SK-N-SH treated with all-trans-retinoic acid at 6 μM for 48 hours (cell line): ENCODE data around the gene LCLAT1.

ENCODE experiments used
- ATAC-seq: fragments of 200-7000 bp; cut with Tn5 transposase; 3 replicates; pipeline ENCODE4 v1.9.1; 2020; ENCODE audit warnings: mild to moderate bottlenecking, moderate library complexity
- ARNTL ChIP-seq: fragments of 450-650 bp; formaldehyde crosslinking; IDR thresholded peaks from 2 replicates; pipeline ENCODE4 v1.5.0; 2020; ENCODE audit warnings: low read depth, mild to moderate bottlenecking, moderate library complexity, borderline replicate concordance
- BACH2 ChIP-seq: fragments of 250-450 bp; sonication (Bioruptor Pico); IDR thresholded peaks from 2 replicates; pipeline ENCODE4 v1.9.0; 2021; ENCODE audit warnings: mild to moderate bottlenecking, borderline replicate concordance
- CSDC2 ChIP-seq: fragments of 250-450 bp; sonication (Bioruptor Pico); IDR thresholded peaks from 2 replicates; pipeline ENCODE4 v1.5.0; 2020; ENCODE audit warnings: mild to moderate bottlenecking, moderate library complexity
- ESRRG ChIP-seq: fragments of 250-450 bp; sonication (Bioruptor Pico); IDR thresholded peaks from 2 replicates; pipeline ENCODE4 v1.6.1; 2021; ENCODE audit warnings: mild to moderate bottlenecking
- GLIS3 ChIP-seq: fragments of 250-450 bp; sonication (Bioruptor Pico); IDR thresholded peaks from 2 replicates; pipeline ENCODE4 v1.5.0; 2020; ENCODE audit warnings: mild to moderate bottlenecking, moderate library complexity
- ISL1 ChIP-seq: fragments of 250-450 bp; sonication (Bioruptor Pico); IDR thresholded peaks from 2 replicates; pipeline ENCODE4 v2.1.2; 2022; ENCODE audit warnings: mild to moderate bottlenecking, moderate library complexity
- OSR1 ChIP-seq: fragments of 250-450 bp; sonication (Bioruptor Pico); IDR thresholded peaks from 2 replicates; pipeline ENCODE4 v1.8.0; 2022; ENCODE audit warnings: moderate library complexity, mild to moderate bottlenecking, inconsistent platforms
- PPARA ChIP-seq: fragments of 250-450 bp; sonication (Bioruptor Pico); IDR thresholded peaks from 2 replicates; pipeline ENCODE4 v1.5.0; 2020; ENCODE audit warnings: mild to moderate bottlenecking, borderline replicate concordance
- RARB ChIP-seq: fragments of 250-450 bp; sonication (Bioruptor Pico); IDR thresholded peaks from 2 replicates; pipeline ENCODE4 v1.8.0; 2021; ENCODE audit warnings: mild to moderate bottlenecking, moderate library complexity
- SNAI2 ChIP-seq: fragments of 250-450 bp; sonication (Bioruptor Pico); IDR thresholded peaks from 2 replicates; pipeline ENCODE4 v1.5.0; 2020; ENCODE audit warnings: mild to moderate bottlenecking, moderate library complexity
- TCF4 ChIP-seq: fragments of 250-450 bp; sonication (Bioruptor Pico); IDR thresholded peaks from 2 replicates; pipeline ENCODE4 v1.8.0; 2021; ENCODE audit warnings: mild to moderate bottlenecking, moderate library complexity, borderline replicate concordance
- TOX ChIP-seq: fragments of 250-450 bp; sonication (Bioruptor Pico); IDR thresholded peaks from 2 replicates; pipeline ENCODE4 v1.8.0; 2021; ENCODE audit warnings: mild to moderate bottlenecking, moderate library complexity, borderline replicate concordance
- ZC3H10 ChIP-seq: fragments of 250-450 bp; sonication (Bioruptor Pico); IDR thresholded peaks from 2 replicates; pipeline ENCODE4 v1.5.1; 2021; ENCODE audit warnings: mild to moderate bottlenecking, moderate library complexity
- ZFP3 ChIP-seq: fragments of 250-450 bp; sonication (Bioruptor Pico); IDR thresholded peaks from 2 replicates; pipeline ENCODE4 v1.5.0; 2020; ENCODE audit warnings: mild to moderate bottlenecking, moderate library complexity
- ZFP30 ChIP-seq: fragments of 450-650 bp; formaldehyde crosslinking; IDR thresholded peaks from 2 replicates; pipeline ENCODE4 v1.5.0; 2022; ENCODE audit warnings: mild to moderate bottlenecking, moderate library complexity
- ZNF565 ChIP-seq: fragments of 450-650 bp; formaldehyde crosslinking; conservative IDR thresholded peaks from 2 replicates; pipeline ENCODE4 v1.5.0; 2020; ENCODE audit warnings: low read depth, mild to moderate bottlenecking, moderate library complexity
- ZNF70 ChIP-seq: fragments of 450-650 bp; formaldehyde crosslinking; IDR thresholded peaks from 2 replicates; pipeline ENCODE4 v1.5.0; 2020; ENCODE audit warnings: mild to moderate bottlenecking, moderate library complexity
- TF ChIP-seq, protein P1 (sequence below): fragments of 250-450 bp; sonication (Bioruptor Pico); IDR thresholded peaks from 2 replicates; pipeline ENCODE4 v1.5.1; 2020; ENCODE audit warnings: low read depth, mild to moderate bottlenecking, moderate library complexity
- TF ChIP-seq, protein P2 (sequence below): fragments of 250-450 bp; sonication (Bioruptor Pico); IDR thresholded peaks from 2 replicates; pipeline ENCODE4 v1.5.0; 2020; ENCODE audit warnings: mild to moderate bottlenecking, moderate library complexity
- TF ChIP-seq, protein P3 (sequence below): fragments of 250-450 bp; sonication (Bioruptor Pico); IDR thresholded peaks from 2 replicates; pipeline ENCODE4 v1.8.0; 2020; ENCODE audit warnings: mild to moderate bottlenecking, moderate library complexity, borderline replicate concordance
- TF ChIP-seq, protein P4 (sequence below): fragments of 250-450 bp; sonication (Bioruptor Pico); IDR thresholded peaks from 2 replicates; pipeline ENCODE4 v1.8.0; 2021; ENCODE audit warnings: low read depth, mild to moderate bottlenecking, moderate library complexity, borderline replicate concordance
- TF ChIP-seq, protein P5 (sequence below): fragments of 250-450 bp; sonication (Bioruptor Pico); IDR thresholded peaks from 2 replicates; pipeline ENCODE4 v1.5.1; 2021; ENCODE audit warnings: mild to moderate bottlenecking, moderate library complexity

Gene LCLAT1

DNA sequence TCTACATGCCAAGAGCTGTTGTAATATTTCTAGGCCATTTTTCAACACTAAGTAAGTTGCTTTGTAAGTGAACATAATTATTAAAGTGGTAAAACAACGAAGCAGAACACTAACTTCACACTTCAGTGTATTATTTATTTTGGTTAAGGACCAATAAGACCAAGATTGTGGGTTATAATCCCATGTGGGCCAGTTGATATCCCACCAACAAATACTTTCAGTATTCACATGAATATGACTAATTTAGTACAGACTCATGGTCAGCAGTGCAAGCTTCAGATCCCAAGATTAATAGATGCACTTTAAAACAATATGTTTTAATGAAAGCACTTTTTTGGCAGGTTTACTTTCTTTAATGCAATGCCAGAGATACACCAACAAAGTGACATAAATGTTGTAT, 154.3 kb downstream of the LCLAT1 start:
- ATAC-seq: no peak
- TF ChIP-seq ISL1 (CRISPR knock-in tag) (no peak), ZFP3 (no peak), ZFP30 (CRISPR knock-in tag) (no peak), ARNTL (CRISPR knock-in tag) (no peak), RARB (CRISPR knock-in tag) (no peak), PPARA (CRISPR knock-in tag) (no peak), ZC3H10 (CRISPR knock-in tag) (no peak), SNAI2 (CRISPR knock-in tag) (no peak), OSR1 (CRISPR knock-in tag) (no peak), TOX (CRISPR knock-in tag) (no peak), CSDC2 (CRISPR knock-in tag) (no peak), BACH2 (CRISPR knock-in tag) (no peak), ZNF565 (CRISPR knock-in tag) (no peak)
- TF ChIP-seq, protein P1, sequence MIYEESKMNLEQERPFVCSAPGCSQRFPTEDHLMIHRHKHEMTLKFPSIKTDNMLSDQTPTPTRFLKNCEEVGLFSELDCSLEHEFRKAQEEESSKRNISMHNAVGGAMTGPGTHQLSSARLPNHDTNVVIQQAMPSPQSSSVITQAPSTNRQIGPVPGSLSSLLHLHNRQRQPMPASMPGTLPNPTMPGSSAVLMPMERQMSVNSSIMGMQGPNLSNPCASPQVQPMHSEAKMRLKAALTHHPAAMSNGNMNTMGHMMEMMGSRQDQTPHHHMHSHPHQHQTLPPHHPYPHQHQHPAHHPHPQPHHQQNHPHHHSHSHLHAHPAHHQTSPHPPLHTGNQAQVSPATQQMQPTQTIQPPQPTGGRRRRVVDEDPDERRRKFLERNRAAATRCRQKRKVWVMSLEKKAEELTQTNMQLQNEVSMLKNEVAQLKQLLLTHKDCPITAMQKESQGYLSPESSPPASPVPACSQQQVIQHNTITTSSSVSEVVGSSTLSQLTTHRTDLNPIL: no peak
- TF ChIP-seq, protein P2, sequence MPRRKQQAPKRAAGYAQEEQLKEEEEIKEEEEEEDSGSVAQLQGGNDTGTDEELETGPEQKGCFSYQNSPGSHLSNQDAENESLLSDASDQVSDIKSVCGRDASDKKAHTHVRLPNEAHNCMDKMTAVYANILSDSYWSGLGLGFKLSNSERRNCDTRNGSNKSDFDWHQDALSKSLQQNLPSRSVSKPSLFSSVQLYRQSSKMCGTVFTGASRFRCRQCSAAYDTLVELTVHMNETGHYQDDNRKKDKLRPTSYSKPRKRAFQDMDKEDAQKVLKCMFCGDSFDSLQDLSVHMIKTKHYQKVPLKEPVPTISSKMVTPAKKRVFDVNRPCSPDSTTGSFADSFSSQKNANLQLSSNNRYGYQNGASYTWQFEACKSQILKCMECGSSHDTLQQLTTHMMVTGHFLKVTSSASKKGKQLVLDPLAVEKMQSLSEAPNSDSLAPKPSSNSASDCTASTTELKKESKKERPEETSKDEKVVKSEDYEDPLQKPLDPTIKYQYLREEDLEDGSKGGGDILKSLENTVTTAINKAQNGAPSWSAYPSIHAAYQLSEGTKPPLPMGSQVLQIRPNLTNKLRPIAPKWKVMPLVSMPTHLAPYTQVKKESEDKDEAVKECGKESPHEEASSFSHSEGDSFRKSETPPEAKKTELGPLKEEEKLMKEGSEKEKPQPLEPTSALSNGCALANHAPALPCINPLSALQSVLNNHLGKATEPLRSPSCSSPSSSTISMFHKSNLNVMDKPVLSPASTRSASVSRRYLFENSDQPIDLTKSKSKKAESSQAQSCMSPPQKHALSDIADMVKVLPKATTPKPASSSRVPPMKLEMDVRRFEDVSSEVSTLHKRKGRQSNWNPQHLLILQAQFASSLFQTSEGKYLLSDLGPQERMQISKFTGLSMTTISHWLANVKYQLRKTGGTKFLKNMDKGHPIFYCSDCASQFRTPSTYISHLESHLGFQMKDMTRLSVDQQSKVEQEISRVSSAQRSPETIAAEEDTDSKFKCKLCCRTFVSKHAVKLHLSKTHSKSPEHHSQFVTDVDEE (CRISPR knock-in tag): no peak
- TF ChIP-seq, protein P3, sequence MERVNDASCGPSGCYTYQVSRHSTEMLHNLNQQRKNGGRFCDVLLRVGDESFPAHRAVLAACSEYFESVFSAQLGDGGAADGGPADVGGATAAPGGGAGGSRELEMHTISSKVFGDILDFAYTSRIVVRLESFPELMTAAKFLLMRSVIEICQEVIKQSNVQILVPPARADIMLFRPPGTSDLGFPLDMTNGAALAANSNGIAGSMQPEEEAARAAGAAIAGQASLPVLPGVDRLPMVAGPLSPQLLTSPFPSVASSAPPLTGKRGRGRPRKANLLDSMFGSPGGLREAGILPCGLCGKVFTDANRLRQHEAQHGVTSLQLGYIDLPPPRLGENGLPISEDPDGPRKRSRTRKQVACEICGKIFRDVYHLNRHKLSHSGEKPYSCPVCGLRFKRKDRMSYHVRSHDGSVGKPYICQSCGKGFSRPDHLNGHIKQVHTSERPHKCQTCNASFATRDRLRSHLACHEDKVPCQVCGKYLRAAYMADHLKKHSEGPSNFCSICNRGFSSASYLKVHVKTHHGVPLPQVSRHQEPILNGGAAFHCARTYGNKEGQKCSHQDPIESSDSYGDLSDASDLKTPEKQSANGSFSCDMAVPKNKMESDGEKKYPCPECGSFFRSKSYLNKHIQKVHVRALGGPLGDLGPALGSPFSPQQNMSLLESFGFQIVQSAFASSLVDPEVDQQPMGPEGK (CRISPR knock-in tag): no peak
- TF ChIP-seq, protein P4, sequence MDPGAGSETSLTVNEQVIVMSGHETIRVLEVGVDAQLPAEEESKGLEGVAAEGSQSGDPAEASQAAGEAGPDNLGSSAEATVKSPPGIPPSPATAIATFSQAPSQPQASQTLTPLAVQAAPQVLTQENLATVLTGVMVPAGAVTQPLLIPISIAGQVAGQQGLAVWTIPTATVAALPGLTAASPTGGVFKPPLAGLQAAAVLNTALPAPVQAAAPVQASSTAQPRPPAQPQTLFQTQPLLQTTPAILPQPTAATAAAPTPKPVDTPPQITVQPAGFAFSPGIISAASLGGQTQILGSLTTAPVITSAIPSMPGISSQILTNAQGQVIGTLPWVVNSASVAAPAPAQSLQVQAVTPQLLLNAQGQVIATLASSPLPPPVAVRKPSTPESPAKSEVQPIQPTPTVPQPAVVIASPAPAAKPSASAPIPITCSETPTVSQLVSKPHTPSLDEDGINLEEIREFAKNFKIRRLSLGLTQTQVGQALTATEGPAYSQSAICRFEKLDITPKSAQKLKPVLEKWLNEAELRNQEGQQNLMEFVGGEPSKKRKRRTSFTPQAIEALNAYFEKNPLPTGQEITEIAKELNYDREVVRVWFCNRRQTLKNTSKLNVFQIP (CRISPR knock-in tag): no peak
- TF ChIP-seq, protein P5, sequence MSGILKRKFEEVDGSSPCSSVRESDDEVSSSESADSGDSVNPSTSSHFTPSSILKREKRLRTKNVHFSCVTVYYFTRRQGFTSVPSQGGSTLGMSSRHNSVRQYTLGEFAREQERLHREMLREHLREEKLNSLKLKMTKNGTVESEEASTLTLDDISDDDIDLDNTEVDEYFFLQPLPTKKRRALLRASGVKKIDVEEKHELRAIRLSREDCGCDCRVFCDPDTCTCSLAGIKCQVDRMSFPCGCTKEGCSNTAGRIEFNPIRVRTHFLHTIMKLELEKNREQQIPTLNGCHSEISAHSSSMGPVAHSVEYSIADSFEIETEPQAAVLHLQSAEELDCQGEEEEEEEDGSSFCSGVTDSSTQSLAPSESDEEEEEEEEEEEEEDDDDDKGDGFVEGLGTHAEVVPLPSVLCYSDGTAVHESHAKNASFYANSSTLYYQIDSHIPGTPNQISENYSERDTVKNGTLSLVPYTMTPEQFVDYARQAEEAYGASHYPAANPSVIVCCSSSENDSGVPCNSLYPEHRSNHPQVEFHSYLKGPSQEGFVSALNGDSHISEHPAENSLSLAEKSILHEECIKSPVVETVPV (CRISPR knock-in tag): no peak
- TF ChIP-seq, all 23 proteins: peak for 0

DNA sequence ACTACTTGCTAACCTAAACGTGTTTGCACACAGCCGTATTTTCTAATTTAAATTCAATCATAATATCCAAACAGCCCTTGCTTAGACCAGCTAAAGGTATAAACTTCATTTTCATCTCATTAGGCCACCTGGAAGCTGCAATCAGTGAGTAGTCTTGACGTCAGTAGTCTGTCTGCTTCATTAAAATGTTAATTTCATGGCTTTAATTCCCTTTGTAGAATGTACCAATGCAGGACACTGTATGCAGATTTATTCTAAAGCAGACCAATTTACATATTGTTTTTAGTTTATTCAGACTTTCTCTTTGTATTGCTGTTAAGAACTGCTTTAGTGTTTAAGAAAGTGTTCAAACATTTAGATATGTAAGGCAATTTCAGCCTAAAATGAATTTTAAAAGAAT, 158.2 kb downstream of the LCLAT1 start:
- no peak for ATAC-seq
- TF ChIP-seq PPARA (CRISPR knock-in tag) (no peak), TCF4 (no peak), ESRRG (CRISPR knock-in tag) (no peak), RARB (CRISPR knock-in tag) (no peak), ZNF565 (CRISPR knock-in tag) (no peak), ARNTL (CRISPR knock-in tag) (no peak), OSR1 (CRISPR knock-in tag) (no peak), ZC3H10 (CRISPR knock-in tag) (no peak), GLIS3 (CRISPR knock-in tag) (no peak), ZFP3 (no peak), SNAI2 (CRISPR knock-in tag) (no peak), TOX (CRISPR knock-in tag) (no peak), ZNF70 (CRISPR knock-in tag) (no peak)
- TF ChIP-seq, protein P4 (CRISPR knock-in tag): no peak
- TF ChIP-seq, protein P5 (CRISPR knock-in tag): no peak
- TF ChIP-seq, protein P2 (CRISPR knock-in tag): no peak
